ENCODE results near the gene PIK3R1. TPM values are rescaled to one million over a fixed set of nuclear protein-coding genes. Genes with fewer than 3 reads are reported as not detected.

PIK3R1 gene
- total and polyA plus RNA-seq, 10 donors: 4.9 to 200 (median 108) TPM

- intact Hi-C loops (cut with DNase I; ENCODE audit: low total_unique reads): loop anchor here (2.0 to 5.0 kb wide), 2 partner anchors 173 to 674 kb away; no protein-coding TSS in a partner anchor
- H3K4me3 ChIP-seq: peak overlapping the region; percentile 16 to 73 (median 52)
- H3K36me3 ChIP-seq: peaks cover 0 to 50% (median 17%) of the 10 kb centered on the region in 6 donors
- no peak for TF ChIP-seq POLR2A (IDR thresholded peaks at IDR 0.05)
- peak; percentile 80 to 85 (median 82) for TF ChIP-seq POLR2AphosphoS5 (IDR thresholded peaks at IDR 0.05)
- peak in 1 of 11 experiments; percentile 9 for TF ChIP-seq CTCF (IDR thresholded peaks at IDR 0.05 in 8 of 11, conservative IDR thresholded peaks at IDR 0.05 in 3 of 11)
- H3K27me3 ChIP-seq (replicated peaks in 1 of 7): no peaks in the 10 kb centered on the region
- peaks cover 51 to 100% (median 90%) of the 10 kb centered on the region in 6 donors for H3K4me1 ChIP-seq
- DNase-seq: peak; percentile 91
- peak overlapping the region; percentile 81 to 92 (median 89) for H3K27ac ChIP-seq
- 0 to 2% (median 0%) methylated on average over 35 to 45 of the region's 45 CpGs for WGBS, 5 donors
- no peaks in the 10 kb centered on the region for H3K9me3 ChIP-seq
Measured at GRCh38 chr5:68287976-68288706, 72.6 kb downstream of the PIK3R1 start.

GRCh38 chr5:68288707-68289134, 73.2 kb downstream of the PIK3R1 start:
- DNase-seq: no peak
- TF ChIP-seq POLR2AphosphoS5 (IDR thresholded peaks at IDR 0.05) (no peak), CTCF (IDR thresholded peaks at IDR 0.05 in 8 of 11, conservative IDR thresholded peaks at IDR 0.05 in 3 of 11) (no peak), POLR2A (IDR thresholded peaks at IDR 0.05) (no peak)
- Histone ChIP-seq H3K27me3 (replicated peaks in 1 of 7) (no peaks in the 10 kb centered on the region), H3K9me3 (no peaks in the 10 kb centered on the region), H3K27ac (peak overlapping the region; percentile 81 to 92 (median 89)), H3K36me3 (peaks cover 0 to 50% (median 19%) of the 10 kb centered on the region in 6 donors), H3K4me1 (peaks cover 51 to 100% (median 90%) of the 10 kb centered on the region in 6 donors), H3K4me3 (peak overlapping the region; percentile 16 to 73 (median 52))
- intact Hi-C loops (cut with DNase I; ENCODE audit: low total_unique reads): loop anchor here (5.0 kb wide), 1 partner anchor 674 kb away; no protein-coding TSS in a partner anchor
- 16 to 21% (median 20%) methylated on average over 10 of the region's 10 CpGs for WGBS, 5 donors

- TF ChIP-seq POLR2A (IDR thresholded peaks at IDR 0.05): no peak
- no peak for TF ChIP-seq CTCF (IDR thresholded peaks at IDR 0.05 in 8 of 11, conservative IDR thresholded peaks at IDR 0.05 in 3 of 11)
- no peak for TF ChIP-seq POLR2AphosphoS5 (IDR thresholded peaks at IDR 0.05)
- Histone ChIP-seq H3K27me3 (replicated peaks in 1 of 7) (no peaks in the 10 kb centered on the region), H3K36me3 (peaks cover 0 to 50% (median 22%) of the 10 kb centered on the region in 6 donors), H3K27ac (peak overlapping the region; percentile 81 to 92 (median 89)), H3K4me1 (peaks cover 51 to 95% (median 84%) of the 10 kb centered on the region in 6 donors), H3K4me3 (peak overlapping the region in 7 of 8 donors; percentile 16 to 73 (median 52)), H3K9me3 (no peaks in the 10 kb centered on the region)
- DNase-seq: no peak
- WGBS, 5 donors: 57 to 68% (median 63%) methylated on average over 4 of the region's 4 CpGs
- intact Hi-C loops (cut with DNase I; ENCODE audit: low total_unique reads): loop anchor here (5.0 kb wide), 1 partner anchor 673 kb away; no protein-coding TSS in a partner anchor
Measured at GRCh38 chr5:68289498-68289897, 73.9 kb downstream of the PIK3R1 start.

- peak in 1 of 3 donors; percentile 24 for TF ChIP-seq POLR2AphosphoS5 (IDR thresholded peaks at IDR 0.05)
- TF ChIP-seq POLR2A (IDR thresholded peaks at IDR 0.05): no peak
- no peak for DNase-seq
- 58 to 75% (median 68%) methylated on average over 4 of the region's 4 CpGs for WGBS, 5 donors
- Histone ChIP-seq H3K27me3 (replicated peaks in 1 of 7) (no peaks in the 10 kb centered on the region), H3K36me3 (peaks cover 0 to 50% (median 28%) of the 10 kb centered on the region in 6 donors), H3K4me1 (peaks cover 51 to 87% (median 77%) of the 10 kb centered on the region in 6 donors), H3K9me3 (no peaks in the 10 kb centered on the region), H3K4me3 (peak overlapping the region in 7 of 8 donors; percentile 12 to 73 (median 51)), H3K27ac (peak overlapping the region; percentile 40 to 92 (median 89))
- intact Hi-C loops (cut with DNase I; ENCODE audit: low total_unique reads): no loop called here
Measured at GRCh38 chr5:68290260-68290674, 74.7 kb downstream of the PIK3R1 start.
